Activated naive CD4-positive, alpha-beta T cell treated with anti-CD3 and anti-CD28 coated beads for 36 hours (primary cell): Measurements from ENCODE around the gene DEPDC5. TPM values are rescaled to one million over a fixed set of nuclear protein-coding genes. Genes with fewer than 3 reads are reported as not detected.

Experiments
- CTCF ChIA-PET: fragments of 350-600 bp; sonication (Branson Sonifier 250); formaldehyde crosslinking; loops from one replicate; lab custom pipeline; 2021; ENCODE audit warnings: antibody characterized with exemption; lab: Charles Lee
- DNase-seq: peaks from one replicate; pipeline ENCODE4 v3.0.0-alpha.2; 2020
- H3K27ac Mint-ChIP-seq: one replicate; pipeline ENCODE4 v1.8.0; 2021; ENCODE audit warnings: mild to moderate bottlenecking, mixed read lengths
- H3K27me3 Mint-ChIP-seq: one replicate; pipeline ENCODE4 v1.8.0; 2021; ENCODE audit warnings: low read depth, mixed read lengths
- H3K36me3 Mint-ChIP-seq: one replicate; pipeline ENCODE4 v1.8.0; 2021; ENCODE audit warnings: low read depth, mixed read lengths
- H3K4me1 Mint-ChIP-seq: one replicate; pipeline ENCODE4 v1.8.0; 2021; ENCODE audit warnings: low read depth, mixed read lengths
- H3K4me3 Mint-ChIP-seq: one replicate; pipeline ENCODE4 v1.8.0; 2021; ENCODE audit warnings: mild to moderate bottlenecking, moderate library complexity, mixed read lengths
- H3K9me3 Mint-ChIP-seq: one replicate; pipeline ENCODE4 v1.8.0; 2021; ENCODE audit warnings: mixed read lengths
- intact Hi-C: fragments of 100-400 bp; cut with micrococcal nuclease; formaldehyde crosslinking; loops from one replicate; pipeline ENCODE4 v1.15.1; 2023
- total RNA-seq, 2 experiments: library from RNA; stranded (reverse); gene quantifications; one replicate each; pipeline ENCODE4 v1.2.3, GENCODE V29; 2021

DEPDC5 gene
- total RNA-seq, 2 experiments from 2014 or later, result 23.6 TPM

- no peak overlapping the region for H3K4me3 Mint-ChIP-seq
These were observed 197.6 kb downstream of the DEPDC5 start for GRCh38 chr22:31951194-31952093.

GRCh38 chr22:31952094-31952401 lies 198.2 kb downstream of the DEPDC5 start:
- Mint-ChIP-seq H3K4me1 (peaks cover 70% of the 10 kb centered on the region), H3K4me3 (no peak overlapping the region), H3K9me3 (no peaks in the 10 kb centered on the region), H3K27ac (no peak overlapping the region), H3K27me3 (no peaks in the 10 kb centered on the region), H3K36me3 (peaks cover 44% of the 10 kb centered on the region)
- no peak for DNase-seq
- intact Hi-C loops, result no loop called here
- CTCF ChIA-PET, result no interaction called here

More at GRCh38 chr22:31951194-31952093, 197.6 kb downstream of the DEPDC5 start:
- no peaks in the 10 kb centered on the region for H3K27me3 Mint-ChIP-seq
- H3K36me3 Mint-ChIP-seq, result peaks cover 38% of the 10 kb centered on the region
- peak; percentile 35 for DNase-seq
- CTCF ChIA-PET, result interaction anchor here (0.5 to 2.6 kb wide), 7 partner anchors 10 to 286 kb away, joined by 3 to 13 read pairs (median 5); no protein-coding TSS in a partner anchor
- peaks cover 67% of the 10 kb centered on the region for H3K4me1 Mint-ChIP-seq
- intact Hi-C loops, result no loop called here
- H3K9me3 Mint-ChIP-seq, result no peaks in the 10 kb centered on the region
- no peak overlapping the region for H3K27ac Mint-ChIP-seq

- H3K27ac Mint-ChIP-seq, result no peak overlapping the region
- DNase-seq, result no peak
- intact Hi-C loops, result no loop called here
These were observed 198.7 kb downstream of the DEPDC5 start for GRCh38 chr22:31952472-31952871.

GRCh38 chr22:31953261-31953660 lies 199.4 kb downstream of the DEPDC5 start:
- Mint-ChIP-seq H3K27me3 (no peaks in the 10 kb centered on the region), H3K4me3 (no peak overlapping the region), H3K36me3 (peaks cover 42% of the 10 kb centered on the region), H3K27ac (no peak overlapping the region), H3K9me3 (no peaks in the 10 kb centered on the region), H3K4me1 (peaks cover 66% of the 10 kb centered on the region)
- DNase-seq, result no peak
- intact Hi-C loops, result no loop called here
- CTCF ChIA-PET, result no interaction called here

More at GRCh38 chr22:31952472-31952871, 198.7 kb downstream of the DEPDC5 start:
- CTCF ChIA-PET, result no interaction called here
- H3K9me3 Mint-ChIP-seq, result no peaks in the 10 kb centered on the region
- H3K27me3 Mint-ChIP-seq, result no peaks in the 10 kb centered on the region
- no peak overlapping the region for H3K4me3 Mint-ChIP-seq
- peaks cover 66% of the 10 kb centered on the region for H3K4me1 Mint-ChIP-seq
- H3K36me3 Mint-ChIP-seq, result peaks cover 44% of the 10 kb centered on the region

- Mint-ChIP-seq H3K9me3 (no peaks in the 10 kb centered on the region), H3K4me1 (peaks cover 68% of the 10 kb centered on the region), H3K36me3 (peaks cover 32% of the 10 kb centered on the region), H3K27ac (no peak overlapping the region), H3K4me3 (no peak overlapping the region), H3K27me3 (no peaks in the 10 kb centered on the region)
- intact Hi-C loops, result no loop called here
- no peak for DNase-seq
- CTCF ChIA-PET, result interaction anchor here (1.2 to 2.4 kb wide), 3 partner anchors 16 to 289 kb away, joined by 4 to 12 read pairs (median 6); no protein-coding TSS in a partner anchor
These were observed 201.0 kb downstream of the DEPDC5 start for GRCh38 chr22:31954535-31955523.

GRCh38 chr22:31956360-31956759 lies 202.5 kb downstream of the DEPDC5 start:
- CTCF ChIA-PET, result interaction anchor here (1.5 to 2.4 kb wide), 3 partner anchors 9 to 21 kb away, joined by 3 to 12 read pairs (median 6); no protein-coding TSS in a partner anchor
- peaks cover 26% of the 10 kb centered on the region for H3K36me3 Mint-ChIP-seq

More at GRCh38 chr22:31956360-31956759, 202.5 kb downstream of the DEPDC5 start:
- intact Hi-C loops, result no loop called here
- no peak overlapping the region for H3K4me3 Mint-ChIP-seq
- no peaks in the 10 kb centered on the region for H3K27me3 Mint-ChIP-seq
- no peaks in the 10 kb centered on the region for H3K9me3 Mint-ChIP-seq
- H3K4me1 Mint-ChIP-seq, result peaks cover 57% of the 10 kb centered on the region
- peak; percentile 44 for DNase-seq
- H3K27ac Mint-ChIP-seq, result peak overlapping the region; percentile 50

Other genes starting within 250 kb of the DEPDC5 start
- 10 to 100 TPM; 45.6 to 45.7 TPM for gene PISD, start 91.8 kb upstream of the DEPDC5 start, total RNA-seq
- gene PRR14L, start 3.9 kb upstream of the DEPDC5 start, total RNA-seq, result 10 to 100 TPM; 28.7 to 31.8 TPM
- gene YWHAH, start 190.5 kb downstream of the DEPDC5 start, total RNA-seq, result 100 to 1,000 TPM; 115 to 118 TPM